GM18868 (cell line): ENCODE measurements around the gene PATE1.

Experiments used
- ATAC-seq: cut with Tn5 transposase; IDR thresholded peaks from one replicate; pipeline ENCODE4 v1.9.1; 2021; ENCODE audit warnings: mild to moderate bottlenecking, moderate library complexity; ENCODE audit not compliant: unreplicated experiment

PATE1 gene

GRCh38 chr11:125787827-125788226 is 41.7 kb downstream of the PATE1 start, which contains the start of gene PATE3:
TSS of gene PATE3 (plus strand) at chr11:125788127. CDS start at chr11:125788152, 25 bp downstream.
- ATAC-seq = no peak

DNA sequence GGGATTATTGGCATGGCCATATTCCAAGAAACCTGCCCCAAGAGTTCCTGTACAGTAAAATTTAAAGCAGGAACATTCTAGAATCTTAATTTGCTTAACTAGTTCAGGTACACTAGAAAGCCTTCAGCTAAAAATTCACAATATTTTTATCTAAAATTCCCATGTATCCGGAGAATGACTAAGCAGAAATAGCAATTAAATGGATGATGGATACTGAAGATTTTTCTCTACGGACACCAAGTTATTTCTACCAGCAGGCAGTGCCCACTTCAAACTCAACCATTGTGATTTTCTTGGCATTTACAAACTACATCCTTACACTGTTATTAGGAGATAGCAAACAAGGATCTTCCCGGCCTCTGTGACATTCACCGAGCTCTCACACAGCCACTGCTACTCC is 44.7 kb downstream of the PATE1 start:
- ATAC-seq = no peak

DNA sequence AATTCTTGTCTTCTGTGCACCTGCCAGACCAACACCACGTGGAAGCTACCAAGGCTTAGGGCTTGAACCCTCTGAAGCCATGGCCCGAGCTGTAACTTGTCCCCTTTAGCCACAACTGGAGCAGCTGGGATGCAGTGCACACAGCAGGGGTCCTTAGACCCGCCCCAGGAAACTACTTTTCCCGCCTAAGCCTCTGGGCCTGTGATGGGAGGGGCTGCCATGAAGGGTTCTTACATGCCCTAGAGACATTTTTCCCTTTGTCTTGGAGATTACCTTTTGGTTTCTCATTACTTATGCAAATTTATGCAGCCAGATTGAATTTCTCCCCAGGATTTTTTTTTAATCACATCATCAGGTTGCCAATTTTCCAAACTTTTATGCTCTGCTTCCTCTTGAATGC is 51.6 kb downstream of the PATE1 start:
- no peak for ATAC-seq
